Lung microvascular endothelial cell (primary cell): Measurements from ENCODE around the gene RASSF3. TPM values are rescaled to one million over a fixed set of nuclear protein-coding genes. Genes with fewer than 3 reads are reported as not detected.

Source experiments
- DNase-seq, 2 donors: peaks; one replicate each; pipeline versions ENCODE4 v3.0.0 to v3.0.0-alpha.2; 2010; ENCODE audit warnings: low read depth in 2 of 2
- total RNA-seq: library from RNA; depleted of rRNA; stranded (reverse); fragments of >200 nt; gene quantifications from 2 replicates; pipeline ENCODE4 v1.2.1, GENCODE V29; 2014

Gene RASSF3
- total RNA-seq, 1 donor from 2014 or later, result 16.3 TPM

DNA sequence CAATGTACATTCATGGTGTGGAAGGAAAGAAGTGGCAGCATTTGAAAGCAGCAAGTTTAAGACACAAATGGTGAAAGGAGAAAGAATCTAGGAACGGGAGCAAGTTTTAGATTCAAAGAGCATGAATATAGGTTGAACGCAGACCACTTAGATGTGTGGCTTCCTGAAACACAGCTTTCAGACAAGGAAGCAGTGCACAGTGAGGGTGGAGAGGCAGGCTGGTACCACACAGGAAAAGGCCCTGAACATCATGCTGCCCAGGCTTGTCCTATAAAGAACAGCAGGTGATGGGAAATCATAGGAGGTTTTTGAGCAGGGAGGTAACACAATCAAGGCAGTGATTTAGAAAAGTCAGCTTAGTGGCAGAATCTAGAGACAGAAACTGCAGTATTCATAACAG, 113.3 kb downstream of the RASSF3 start:
- no peak for DNase-seq

DNA sequence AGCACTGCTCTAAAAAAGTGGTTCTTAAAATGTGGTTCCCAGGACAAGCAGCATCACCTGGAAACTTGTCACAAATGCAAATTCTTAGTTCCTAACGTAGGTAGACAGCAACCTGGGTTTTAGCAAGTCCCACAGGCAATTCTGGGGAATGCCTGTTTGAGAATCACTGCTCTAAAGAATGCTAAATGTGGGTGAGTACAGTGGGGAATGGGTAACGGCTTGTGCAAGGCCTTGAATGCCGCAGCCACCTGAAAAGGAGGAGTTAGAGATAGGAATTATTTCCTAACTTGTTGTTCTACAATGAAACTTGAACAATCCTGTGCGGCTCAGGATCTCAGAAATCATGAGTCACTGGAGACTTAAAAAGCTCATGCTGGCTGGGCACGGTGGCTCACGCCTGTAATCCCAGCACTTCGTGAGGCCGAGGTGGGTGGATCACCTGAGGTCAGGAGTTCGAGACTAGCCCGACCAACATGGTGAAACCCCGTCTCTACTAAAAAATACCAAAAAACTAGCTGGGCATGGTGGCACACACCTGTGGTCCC, 114.0 kb downstream of the RASSF3 start:
- no peak for DNase-seq

DNA sequence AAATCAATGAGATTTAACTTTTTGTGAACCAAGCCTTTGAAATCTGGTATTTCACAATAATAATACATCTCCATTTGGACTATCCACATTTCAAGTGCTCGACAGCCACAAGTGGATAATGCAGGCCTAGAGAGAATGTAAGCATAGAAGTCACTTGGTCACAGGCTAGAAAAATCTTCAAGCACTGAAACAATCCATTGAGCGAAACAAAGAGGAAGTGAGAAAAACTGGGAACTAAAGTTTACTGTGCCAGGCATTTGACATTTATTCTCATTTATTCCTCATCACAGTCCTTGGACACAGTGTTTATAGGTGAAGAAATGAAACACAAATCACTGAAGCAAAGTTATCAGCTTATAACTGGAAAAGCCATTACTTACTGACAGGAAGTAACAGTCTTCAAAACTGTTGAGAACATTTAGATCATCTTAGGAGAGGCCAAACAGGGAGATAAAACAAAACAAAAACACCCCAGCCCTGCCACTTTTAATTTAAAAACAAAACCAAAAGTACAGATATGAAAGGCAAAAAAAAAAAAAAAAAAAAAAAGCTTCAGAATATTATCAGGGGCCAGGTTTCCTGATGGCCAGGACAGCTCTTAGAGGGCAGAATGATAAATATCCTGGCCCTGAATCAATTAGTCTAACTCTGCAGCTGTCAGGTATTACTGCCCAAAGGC, 119.8 kb downstream of the RASSF3 start:
- DNase-seq, result peak; percentile 37 to 42

DNA sequence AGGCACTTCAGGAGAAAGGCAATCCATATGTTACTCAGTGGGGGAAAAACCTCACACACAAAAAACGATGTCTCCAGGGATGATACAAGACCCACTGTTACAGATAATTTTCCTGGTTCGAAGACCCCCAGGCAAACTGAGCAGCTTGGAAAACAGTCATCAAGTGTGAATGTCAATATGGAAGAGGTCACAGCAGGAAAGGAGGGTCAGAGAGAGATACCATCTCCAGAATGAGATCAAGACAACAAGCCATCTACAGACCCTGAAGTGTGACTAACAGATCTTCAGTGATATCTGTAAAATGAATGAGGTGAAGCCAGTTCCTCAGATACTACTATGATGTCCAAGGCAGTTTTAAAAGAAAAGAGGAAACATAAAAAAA, 120.3 kb downstream of the RASSF3 start:
- DNase-seq, result no peak

DNA sequence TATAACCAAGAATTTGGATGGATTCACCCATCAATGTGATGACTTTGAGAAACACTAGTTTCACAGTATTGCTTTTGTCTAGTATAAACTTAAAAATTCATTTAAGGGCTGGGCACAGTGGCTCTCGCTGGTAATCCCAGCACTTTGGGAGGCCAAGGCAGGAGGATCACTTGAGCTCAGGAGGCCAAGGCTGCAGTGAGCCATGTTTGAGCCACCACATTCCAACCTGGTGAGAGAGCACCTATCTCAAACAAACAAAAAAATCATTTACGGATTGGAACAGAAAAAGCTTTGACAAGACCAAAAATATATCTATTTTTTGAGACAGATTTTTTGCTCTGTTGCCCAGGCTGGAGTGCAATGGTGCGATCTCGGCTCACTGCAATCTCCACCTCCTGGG, 121.4 kb downstream of the RASSF3 start:
- no peak for DNase-seq

DNA sequence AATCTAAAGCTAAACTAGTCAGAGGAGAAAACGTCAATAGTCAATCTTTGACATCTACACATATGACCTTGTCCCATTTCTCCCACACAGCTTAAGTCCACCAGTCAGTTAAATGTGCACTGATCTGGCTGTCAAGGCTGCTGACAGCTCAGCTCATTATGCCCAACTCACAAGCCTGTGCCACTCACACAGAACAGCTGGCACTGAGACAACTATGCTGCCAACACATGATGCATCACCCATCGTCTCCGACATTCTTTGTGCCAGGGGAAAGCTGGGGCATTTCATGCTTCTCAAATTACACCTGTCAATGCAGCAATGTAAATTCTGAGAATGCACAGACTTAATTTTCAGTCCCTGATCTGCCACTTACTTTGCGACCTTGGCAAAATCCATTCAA, 123.6 kb downstream of the RASSF3 start:
- DNase-seq, result no peak

DNA sequence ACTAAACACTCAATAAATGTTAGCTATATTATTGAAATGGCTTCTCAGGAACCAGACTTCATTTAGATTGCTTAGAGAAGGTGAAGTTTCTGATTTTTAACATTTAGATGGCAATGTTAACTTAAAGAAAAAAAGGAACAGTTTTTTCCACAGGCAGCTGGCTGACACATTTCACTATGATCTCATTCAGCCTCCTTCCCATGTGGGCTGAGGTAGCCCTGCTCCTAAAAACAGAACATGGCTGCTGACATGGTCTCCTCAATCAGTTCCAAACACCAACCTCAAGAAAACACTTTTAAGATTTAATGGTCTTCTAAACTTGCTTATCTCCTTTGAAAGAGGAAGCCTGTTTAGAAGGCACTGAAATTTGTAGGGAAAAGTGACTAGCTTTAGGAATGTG, 125.1 kb downstream of the RASSF3 start:
- no peak for DNase-seq

DNA sequence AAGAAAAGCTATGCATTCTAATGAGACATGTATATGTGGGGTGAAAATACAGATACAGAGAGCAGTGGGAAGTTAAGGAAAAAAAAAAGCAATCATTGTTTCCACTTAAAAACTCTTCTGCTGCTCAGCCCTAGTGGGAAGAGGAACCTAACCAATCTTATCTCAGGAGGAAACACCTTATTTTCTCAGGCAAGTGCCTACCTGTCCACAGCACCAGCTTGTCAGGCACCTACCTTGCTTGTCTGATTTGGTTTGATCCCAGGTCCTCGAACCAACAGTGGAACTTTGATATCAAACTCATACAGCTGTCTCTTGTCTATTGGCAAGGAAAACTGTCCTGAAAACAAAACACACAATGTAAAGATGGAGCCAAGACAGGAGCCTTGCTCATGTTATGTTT, 126.5 kb downstream of the RASSF3 start:
- DNase-seq, result no peak

DNA sequence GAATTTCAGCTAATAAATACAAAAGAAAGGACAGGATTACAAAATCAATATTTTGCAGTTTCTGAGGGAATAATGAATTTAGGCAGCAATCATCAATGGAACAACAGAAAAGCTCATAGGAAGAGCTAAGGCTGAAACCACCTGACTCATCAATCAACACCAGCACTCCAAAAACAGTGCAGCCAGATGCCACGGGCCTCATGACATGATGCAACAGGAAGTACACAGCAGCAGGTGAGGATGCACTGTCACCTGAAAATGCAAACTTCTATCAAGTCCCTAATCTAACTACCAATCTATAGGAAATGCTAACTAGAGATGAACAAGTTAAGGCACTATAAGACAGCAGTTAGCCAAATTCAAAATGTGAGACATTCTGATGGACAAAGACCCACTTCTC, 127.2 kb downstream of the RASSF3 start:
- peak in 1 of 2 donors; percentile 42 for DNase-seq

DNA sequence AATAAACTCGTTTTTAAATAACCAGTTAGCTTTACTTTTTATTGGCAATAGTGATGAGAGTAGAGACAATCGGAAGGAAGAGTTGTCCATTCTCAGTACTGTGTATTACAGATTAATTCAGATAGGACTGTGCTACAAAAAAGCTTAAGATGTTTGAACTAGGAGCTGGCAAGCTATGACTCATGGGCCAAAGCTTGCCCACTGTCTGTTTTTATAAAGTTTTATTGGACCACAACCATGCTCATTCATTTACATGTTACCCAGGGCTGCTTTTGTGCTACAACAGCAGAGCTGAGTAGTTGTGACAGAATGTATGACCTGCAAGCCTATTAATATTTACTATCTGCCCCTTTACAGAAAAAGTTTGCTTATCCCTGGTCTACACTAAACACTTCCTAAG, 129.5 kb downstream of the RASSF3 start:
- DNase-seq, result no peak

DNA sequence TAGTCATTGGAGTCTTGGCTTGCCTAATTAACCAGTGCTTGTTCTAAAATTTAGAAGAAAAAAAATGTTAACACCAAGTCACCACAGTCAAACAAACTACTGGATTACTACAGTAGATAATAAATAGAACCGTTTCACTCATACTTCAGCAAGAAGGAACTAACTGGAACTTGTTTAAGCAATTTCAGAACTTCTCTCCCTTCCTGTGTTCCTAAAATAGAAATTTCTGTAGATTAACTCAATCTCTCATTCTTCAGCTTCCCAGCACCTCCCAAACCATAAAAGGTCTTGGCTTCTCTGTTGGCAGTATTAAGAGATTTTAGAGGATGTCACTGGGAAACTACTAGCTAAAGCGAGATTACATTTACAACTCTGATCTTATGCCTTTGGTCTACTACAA, 130.4 kb downstream of the RASSF3 start:
- DNase-seq, result no peak

DNA sequence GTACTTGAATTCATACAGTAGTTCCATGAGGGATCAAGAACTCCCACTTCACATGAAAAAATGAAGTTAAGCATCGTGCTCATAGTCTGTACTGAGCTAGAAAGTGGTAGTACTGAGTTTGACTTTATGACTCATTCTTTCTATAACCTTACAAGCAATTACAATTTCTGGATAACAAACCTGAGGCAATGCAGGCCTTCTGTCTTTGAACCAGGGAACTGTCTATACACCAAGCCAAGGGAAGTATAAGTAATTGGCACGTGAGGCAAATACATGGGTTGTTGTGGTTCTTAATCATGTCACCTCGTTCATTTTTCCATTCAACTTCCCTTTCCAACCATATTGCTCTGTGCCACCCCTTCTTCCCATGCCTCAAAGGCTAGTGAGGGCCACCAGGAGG, 132.1 kb downstream of the RASSF3 start:
- DNase-seq, result no peak

DNA sequence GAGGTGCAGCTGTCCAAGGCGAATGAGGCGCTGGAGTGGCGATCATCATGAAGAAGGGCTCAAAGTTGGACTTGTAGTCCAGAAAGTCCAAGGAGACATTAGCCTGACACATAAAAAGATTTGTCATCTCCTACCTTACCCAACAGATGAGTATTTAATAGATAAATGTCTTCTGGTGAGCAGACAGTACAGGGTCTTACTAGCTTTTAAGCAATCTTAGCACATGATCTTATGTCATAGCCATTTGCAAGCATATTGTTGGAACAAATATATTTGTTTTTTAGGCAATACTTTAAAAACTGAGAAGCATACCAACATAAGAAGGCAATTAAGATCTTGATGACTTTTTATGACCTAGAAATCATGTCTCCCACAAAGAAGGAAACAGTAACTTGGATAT, 132.9 kb downstream of the RASSF3 start:
- no peak for DNase-seq

DNA sequence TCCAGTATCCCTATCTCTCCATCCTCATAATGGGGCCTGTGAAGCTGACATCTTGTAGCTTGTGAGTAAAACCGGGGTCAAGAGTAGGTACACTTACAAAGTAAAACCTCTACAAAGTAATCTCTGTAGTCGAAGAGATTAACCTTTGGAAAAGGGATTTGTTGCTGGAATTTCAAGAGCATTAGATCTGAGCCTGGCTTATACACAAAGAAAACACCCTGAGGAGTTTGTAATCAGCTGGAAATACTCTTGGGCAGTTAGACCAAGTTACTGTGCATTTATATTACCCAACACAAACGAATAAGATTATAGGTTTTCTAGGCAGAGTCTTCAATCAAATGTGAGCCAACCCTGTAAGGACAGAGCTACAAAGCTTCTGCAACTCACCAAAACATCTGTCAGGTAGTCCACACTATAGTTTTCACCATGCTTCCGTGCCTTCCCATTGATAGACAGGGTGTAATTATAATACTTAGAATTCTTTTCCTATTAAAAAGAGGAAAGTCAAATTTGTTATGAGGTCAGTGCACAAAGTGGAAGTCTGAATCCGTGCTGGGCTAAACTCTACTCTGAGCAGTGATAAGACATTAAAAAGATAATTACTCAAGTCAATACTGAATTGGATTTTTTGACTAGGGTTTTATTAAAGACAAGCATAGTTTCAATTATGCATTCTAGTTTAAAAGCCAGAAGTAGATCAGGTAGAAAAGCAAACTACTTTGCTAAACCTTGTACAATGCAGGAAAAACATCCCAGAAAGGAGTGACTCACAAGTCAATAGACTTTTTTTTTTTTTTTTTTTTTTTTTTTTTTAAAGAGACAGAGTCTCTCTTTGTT, 134.3 kb downstream of the RASSF3 start:
- peak; percentile 38 to 53 for DNase-seq

DNA sequence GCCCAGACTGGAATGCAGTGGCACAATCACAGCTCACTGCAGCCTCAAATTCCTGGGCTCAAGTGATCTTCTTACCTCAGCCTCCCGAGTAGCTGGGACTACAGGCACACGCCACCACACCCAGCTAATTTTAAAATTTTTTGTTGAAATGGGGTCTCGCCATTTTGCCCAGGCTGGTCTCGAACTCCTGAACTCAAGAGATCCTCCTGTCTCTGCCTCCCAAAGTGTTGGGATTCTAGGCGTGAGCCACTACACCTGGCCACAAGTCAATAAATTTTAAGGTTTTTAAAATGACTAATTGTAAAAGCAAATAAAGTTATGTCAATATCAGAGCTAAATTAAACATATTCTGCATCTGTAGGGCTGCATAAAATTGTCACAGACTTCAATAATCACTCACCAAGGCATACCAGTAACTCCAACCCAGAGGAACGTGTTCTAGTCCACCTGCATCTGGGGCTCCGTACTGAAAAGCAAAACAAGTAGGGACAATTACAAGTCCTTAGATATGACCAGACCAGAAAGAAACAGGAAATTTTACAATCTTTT, 135.0 kb downstream of the RASSF3 start:
- DNase-seq, result no peak

DNA sequence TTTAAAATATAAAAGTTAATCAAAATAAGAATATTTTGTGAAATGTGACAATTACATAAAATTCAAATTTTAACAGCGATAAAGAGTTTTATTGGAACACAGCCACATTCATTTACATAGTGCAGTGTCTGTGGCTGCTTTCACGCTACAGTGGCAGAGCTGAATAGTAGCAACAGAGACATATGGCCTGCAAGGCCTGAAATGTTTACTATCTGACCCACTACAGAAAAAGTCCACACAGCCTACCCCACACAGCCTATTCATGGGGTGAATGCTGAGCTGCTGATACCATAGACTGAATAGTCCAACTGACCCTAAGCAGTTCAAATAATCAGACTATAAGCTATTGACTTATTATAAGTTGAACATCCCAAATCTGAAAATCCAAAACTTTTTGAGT, 135.7 kb downstream of the RASSF3 start:
- DNase-seq, result no peak

DNA sequence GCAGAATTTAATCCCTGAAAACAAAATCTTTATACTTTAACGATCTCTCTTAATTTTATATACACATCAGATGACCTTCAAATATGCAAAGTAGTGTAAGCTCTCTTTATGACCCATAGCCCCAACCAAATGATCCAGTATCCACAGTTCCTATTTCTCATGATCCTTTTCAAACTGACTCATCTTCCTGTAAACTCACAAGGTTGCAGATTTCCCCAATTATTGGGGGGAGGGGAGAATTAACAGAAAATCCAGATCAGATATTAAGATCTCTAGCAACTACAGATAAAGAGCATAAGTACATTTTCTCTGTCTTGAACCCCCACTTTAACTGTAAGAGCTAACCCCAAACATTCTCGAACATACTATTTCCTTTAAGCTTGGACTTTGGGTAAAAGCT, 136.4 kb downstream of the RASSF3 start:
- peak; percentile 49 to 82 for DNase-seq

Other genes with a start within 250 kb of the RASSF3 start
- gene C12orf56, start 219.7 kb upstream of the RASSF3 start, total RNA-seq, result not detected in 2 replicates
- 33.1 and 44.8 TPM in 2 replicates for gene XPOT, start 206.1 kb upstream of the RASSF3 start, total RNA-seq
- gene TBK1, start 158.4 kb upstream of the RASSF3 start, total RNA-seq, result 24.6 and 28.6 TPM in 2 replicates
- 175 and 226 TPM in 2 replicates for gene GNS, start 148.9 kb downstream of the RASSF3 start, total RNA-seq
- gene TBC1D30, start 214.2 kb downstream of the RASSF3 start, total RNA-seq, result 6.3 and 9.8 TPM in 2 replicates